Stimulated activated CD4-positive, alpha-beta T cell treated with anti-CD3 and anti-CD28 coated beads, Interleukin-4, amount 100 ng/mL, for 1 hour (primary cell): ENCODE results near the gene DENND10.
"Not testable (repeated sequence)": the region's sequence is repeated elsewhere in the genome, so short reads cannot be mapped to it uniquely, and the experiment has no call there.

Source experiments
- DNase-seq: peaks from one replicate; pipeline ENCODE4 v3.0.0-alpha.2; 2020

The DENND10 gene

DNA sequence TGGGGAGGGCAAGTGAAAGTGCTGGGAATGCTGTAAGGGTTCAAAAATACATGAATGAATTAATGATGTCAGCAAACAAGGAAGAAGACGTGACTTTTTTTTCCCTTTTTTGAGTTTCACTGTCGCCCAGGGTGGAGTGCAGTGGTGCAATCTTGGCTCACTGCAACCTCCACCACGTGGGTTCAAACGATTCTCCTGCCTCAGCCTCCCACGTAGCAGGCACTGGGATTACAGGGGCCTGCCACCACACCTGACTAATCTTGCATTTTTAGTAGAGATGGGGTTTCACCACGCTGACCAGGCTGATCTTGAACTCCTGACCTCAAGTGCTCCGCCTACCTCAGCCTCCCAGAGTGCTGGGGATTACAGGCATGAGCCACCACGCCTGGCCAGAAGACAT, 30.0 kb downstream of the DENND10 start:
- DNase-seq = no peak

DNA sequence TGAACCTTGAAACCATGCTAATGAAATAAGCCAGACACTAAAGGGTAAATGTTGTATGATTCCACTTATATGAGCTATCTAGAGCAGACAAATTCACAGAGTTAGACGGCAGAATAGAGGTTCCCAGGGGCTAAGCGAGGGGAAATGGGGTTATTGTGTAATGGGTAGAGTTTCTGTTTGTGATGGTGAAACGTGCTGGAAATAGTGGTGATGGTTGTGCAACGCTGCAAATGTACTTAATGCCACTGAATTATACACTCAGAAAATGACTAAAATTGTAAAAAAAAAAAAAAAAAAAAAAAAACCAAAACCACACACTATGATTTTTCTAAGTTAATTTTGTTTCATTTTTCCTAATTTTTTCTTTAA, 31.6 kb downstream of the DENND10 start:
- DNase-seq = no peak

- no peak for DNase-seq
Measured at GRCh38 chr10:119136084-119136483, 32.2 kb downstream of the DENND10 start.

- DNase-seq = not testable (repeated sequence)
Measured at GRCh38 chr10:119137878-119138277, 34.0 kb downstream of the DENND10 start.

- no peak for DNase-seq
Measured at GRCh38 chr10:119138346-119139306, 34.7 kb downstream of the DENND10 start.

DNA sequence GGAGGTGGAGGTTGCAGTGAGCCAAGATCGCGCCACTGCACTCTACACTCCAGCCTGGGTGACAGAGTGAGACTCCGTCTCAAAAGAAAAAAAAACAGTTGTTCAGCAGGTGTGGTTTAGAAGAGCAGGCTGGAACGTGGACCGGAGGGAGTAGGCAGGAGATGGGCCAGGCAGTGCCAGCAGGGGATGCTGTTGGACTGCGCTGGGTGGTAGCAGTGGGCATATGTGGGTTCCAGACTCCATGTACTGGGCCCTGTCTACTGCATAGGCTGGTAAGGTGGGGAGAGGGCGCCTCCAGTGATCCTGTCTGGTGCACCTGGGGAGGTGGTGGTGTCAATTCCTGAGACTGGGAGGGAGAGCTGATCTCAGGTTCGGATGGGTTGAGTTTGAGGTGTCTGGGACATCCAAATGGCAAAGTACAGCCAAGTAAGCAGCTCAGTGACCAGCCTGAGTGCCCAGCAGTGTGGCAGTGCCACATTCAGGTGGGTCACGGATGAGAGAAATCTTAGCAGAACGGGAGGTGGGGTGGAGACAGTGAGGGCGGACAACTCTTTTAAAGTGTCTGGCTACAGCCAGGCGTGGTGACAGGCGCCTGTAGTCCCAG, 35.7 kb downstream of the DENND10 start:
- DNase-seq = peak; percentile 50

DNA sequence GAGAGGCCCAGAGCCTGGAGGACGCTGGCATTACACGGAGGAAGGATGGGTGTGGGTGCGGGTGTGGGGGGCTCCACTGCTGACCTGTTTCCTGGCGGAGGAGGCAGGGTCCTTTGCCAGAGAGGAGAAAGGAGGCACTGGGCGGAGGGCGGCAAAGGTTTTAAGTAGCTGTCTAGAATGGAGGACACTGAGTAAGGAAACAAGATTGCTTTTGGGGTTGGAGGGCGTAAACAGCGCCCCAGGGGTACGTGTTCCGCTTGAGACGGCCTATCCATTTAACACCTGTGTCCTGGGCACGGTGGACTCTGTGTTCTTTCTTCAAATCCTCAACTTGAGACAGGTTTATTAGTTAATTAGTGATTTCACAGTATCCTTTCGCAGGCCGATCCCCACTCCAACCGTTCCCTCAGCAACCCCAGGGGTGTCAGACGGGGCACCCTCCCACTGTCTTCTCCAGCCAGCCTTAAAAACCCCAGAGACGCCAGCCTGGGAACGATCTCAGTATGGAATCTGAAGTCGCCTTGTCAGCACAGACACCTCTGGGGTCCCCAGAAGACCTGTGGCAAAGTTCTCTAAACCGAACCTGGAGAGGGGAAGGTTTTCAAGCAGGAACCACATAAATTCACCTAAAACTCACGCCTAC, 36.8 kb downstream of the DENND10 start:
- no peak for DNase-seq

DNA sequence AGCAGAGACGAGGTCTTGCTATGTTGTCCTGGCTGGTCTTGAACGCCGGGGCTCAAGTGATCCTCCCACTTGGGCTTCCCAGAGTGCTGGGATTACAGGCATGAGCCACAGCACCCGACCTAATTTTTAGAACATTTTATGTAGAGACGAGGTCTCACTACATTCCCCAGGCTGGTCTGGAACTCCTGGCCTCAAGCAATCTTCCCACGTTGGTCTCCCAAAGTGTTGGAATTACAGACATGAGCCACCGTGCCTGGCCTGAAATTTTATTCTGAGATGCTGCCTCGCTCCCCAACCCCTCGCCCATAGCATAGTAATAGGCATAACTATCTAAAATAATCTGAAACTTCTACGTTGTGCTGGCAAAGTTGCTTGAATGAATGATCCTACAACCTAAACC, 39.7 kb downstream of the DENND10 start:
- DNase-seq = no peak

DNA sequence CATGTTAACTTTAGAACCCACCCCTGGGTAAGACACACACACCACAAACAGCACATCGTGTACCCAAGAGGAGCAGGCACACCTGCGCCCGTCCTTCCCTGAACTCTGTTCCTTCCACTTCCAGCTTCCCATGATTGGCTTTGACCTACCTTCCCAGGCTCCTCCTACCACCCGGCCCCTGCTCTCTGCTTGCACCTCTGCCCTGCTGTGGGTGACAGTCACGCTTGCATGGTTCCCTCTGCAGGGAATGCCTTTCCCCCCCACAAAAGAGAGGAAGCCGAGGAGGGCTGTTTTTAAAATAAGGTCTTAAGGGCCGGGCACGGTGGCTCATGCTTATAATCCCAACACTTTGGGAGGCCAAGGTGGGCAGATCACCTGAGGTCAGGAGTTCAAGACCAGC, 45.2 kb downstream of the DENND10 start:
- DNase-seq = no peak

- no peak for DNase-seq
Measured at GRCh38 chr10:119149729-119150128, 45.8 kb downstream of the DENND10 start.

- DNase-seq = not testable (repeated sequence)
Measured at GRCh38 chr10:119151601-119152000, 47.7 kb downstream of the DENND10 start.

DNA sequence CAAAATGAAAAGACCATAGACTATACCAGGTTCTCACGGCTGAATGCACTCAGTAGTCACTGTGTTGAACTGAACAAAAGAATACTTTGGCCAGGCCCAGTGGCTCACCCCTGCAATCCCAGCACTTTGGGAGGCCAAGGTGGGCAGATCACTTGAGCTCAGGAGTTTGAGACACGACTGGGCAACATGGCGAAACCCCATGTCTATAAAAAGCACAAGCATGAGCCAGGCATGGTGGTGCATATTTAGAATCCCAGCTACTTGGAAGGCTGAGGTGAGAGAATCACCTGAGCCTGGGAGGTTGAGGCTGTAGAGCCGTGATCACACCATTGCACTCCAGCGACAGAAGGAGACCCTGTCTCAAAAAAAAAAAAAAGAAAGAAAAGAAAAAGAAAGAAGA, 49.1 kb downstream of the DENND10 start:
- DNase-seq = no peak

DNA sequence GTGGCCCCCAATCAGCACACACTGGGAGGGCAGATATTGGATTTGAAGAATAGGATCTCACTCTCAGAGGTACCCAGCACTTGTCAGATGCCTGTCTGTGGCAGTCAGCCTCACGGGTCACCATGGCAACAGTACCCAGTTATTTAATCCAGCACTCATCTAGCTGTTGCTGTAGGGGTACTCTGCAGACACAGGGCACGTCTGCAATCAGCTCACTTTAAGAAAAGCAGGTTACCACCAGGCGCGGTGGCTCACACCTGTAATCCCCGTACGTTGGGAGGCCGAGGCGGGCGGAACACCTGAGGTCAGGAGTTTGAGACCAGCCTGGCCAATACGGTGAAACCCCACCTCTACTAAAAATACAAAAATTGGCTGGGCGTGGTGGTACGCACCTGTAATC, 49.7 kb downstream of the DENND10 start:
- DNase-seq = no peak

DNA sequence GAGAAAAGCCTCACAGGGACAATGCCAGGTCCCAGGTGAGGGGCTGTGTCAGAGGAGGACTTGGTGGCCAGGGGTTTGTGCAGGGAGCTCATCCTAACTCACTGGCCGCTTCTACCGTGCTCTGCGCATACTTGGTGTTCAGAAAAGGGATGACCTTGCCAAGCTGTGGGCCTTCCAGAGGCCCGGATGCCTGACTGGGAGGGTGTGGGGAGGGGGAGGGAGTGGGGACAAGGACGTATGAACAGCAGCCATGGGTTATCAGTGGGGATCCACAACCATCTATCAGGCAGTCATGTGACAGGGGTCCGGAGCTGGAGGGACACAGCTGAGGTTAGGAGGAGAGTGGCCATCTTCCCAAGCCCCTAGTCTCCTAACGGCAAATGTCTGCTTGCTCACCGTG, 55.4 kb downstream of the DENND10 start:
- no peak for DNase-seq

DNA sequence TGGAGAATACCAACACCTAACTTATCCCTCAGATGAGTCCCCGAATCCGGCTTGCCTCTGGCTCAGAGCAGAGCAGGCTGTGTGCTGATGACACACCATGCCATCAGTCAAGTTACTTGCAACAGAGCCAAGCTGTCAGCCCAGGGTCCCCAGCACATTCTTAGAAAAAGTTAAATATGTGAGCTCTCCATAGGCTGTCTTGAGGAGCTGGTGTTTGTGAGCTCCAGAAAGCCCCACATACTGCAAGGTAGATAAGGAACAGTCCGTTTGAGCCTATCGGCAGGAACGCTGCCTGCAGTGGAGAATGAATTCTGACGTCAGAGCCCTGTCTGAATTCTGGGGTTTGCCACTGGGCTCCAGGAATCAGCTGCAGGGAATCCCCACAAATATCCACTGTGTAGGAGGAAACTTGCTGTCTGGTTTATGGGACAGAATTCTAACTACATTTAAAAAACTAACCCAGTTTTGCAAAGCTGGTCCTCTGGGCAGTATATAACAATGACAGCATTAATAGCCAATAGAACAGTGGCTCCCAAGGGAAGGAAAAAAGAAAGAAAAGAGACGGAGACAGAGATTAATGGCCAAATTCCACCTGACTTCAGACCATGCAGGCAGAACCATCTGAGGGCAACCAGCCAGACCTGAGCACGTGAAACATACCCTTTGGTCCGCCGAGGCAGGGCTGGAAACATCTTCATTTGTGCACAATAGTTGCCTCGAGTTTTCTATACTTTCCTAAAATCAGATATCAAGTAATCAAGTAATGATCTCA, 58.0 kb downstream of the DENND10 start:
- DNase-seq = no peak

- DNase-seq = no peak
Measured at GRCh38 chr10:119162452-119163092, 58.7 kb downstream of the DENND10 start.

GRCh38 chr10:119165171-119166117, 61.5 kb downstream of the DENND10 start, which contains the start of gene SFXN4:
TSS of gene SFXN4 (minus strand) at chr10:119165714. CDS start at chr10:119165647, 67 bp downstream.
- peak; percentile 81 for DNase-seq

- no peak for DNase-seq
Measured at GRCh38 chr10:119166118-119166500, 62.2 kb downstream of the DENND10 start.

GRCh38 chr10:119166564-119166963, 62.7 kb downstream of the DENND10 start:
- DNase-seq = no peak

DNA sequence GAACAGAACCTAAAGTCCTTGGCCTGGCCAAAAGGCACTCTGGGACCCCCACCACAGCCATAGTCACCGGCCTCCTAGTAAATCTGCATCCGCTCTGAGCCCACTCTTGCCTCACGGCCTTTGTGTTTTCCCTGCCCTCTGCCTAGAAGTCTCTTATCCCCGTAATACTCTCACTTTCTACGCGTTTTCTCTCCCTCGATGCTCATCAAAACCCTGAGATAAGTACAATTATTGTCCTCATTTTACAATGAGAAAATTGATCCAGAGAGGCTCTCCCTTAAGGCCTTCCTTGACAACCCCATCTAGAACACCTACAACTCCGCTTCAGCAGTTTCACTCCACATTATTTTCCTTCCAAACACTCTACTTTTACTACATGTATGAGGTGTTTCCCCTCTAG, 63.1 kb downstream of the DENND10 start:
- DNase-seq = no peak

DNA sequence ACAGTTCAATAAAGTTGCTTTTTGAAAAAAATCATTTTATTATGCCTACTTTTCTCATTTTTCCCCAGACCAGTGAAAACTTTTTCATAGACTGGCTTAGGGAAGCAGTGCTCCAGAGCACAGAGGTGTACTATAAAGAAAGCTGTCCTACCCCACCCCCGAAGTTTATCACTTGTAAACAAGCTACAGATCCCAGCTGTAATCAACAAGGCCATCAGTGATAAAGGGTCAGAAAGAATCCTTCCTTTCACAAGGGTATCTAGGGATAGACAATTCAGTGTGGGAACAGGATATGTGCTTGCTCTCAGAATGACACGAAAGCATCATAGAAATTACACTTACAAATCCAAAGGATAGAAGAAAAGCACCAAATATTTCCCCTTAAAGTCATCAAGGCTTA, 70.2 kb downstream of the DENND10 start:
- no peak for DNase-seq
